Measurements from ENCODE around the gene SPDYE3.
"Not testable (repeated sequence)": the region's sequence is repeated elsewhere in the genome, so short reads cannot be mapped to it uniquely, and the experiment has no call there.

The SPDYE3 gene, protein sequence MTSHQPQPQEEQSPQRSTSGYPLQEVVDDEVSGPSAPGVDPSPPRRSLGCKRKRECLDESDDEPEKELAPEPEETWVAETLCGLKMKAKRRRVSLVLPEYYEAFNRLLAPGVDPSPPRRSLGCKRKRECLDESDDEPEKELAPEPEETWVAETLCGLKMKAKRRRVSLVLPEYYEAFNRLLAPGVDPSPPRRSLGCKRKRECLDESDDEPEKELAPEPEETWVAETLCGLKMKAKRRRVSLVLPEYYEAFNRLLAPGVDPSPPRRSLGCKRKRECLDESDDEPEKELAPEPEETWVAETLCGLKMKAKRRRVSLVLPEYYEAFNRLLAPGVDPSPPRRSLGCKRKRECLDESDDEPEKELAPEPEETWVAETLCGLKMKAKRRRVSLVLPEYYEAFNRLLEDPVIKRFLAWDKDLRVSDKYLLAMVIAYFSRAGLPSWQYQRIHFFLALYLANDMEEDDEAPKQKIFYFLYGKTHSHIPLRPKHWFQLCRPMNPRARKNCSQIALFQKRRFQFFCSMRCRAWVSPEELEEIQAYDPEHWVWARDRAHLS

DNA sequence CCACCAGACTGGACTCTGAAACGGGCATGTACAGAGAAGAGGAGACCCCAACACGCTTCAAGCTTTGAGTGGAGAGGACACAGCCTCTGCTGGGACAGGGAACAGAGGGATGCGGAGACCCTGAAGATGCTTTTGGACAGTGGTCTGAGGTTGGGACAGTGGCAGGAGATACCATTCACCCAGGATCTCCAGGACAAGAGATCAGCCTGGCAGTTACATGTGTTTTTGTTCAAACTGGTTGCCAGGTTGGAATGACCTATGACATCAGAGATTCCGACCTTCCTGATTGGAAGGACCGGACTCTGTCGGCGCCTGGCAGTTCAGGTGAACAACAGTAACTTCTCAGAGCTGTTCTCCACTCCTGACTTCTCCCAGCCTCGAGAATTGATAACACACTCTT is at the start of gene SPDYE3:
SPDYE3 (plus strand) TSS at position 301 of the 400 bp plus-strand sequence. CDS start 184 bp downstream, outside the sequence.
- H3K4me3 ChIP-seq (replicated peaks; ENCODE audit: low read depth, low read length); DNase-seq (ENCODE audit: low read depth): not testable (repeated sequence)

GRCh38 chr7:100259984-100260383 is 47.5 kb upstream of the SPDYE3 start:
- not testable (repeated sequence) for DNase-seq (ENCODE audit: low read depth); H3K4me3 ChIP-seq (replicated peaks; ENCODE audit: low read depth, low read length)

GRCh38 chr7:100262896-100263295 is 44.6 kb upstream of the SPDYE3 start:
- DNase-seq (ENCODE audit: low read depth); H3K4me3 ChIP-seq (replicated peaks; ENCODE audit: low read depth, low read length): not testable (repeated sequence)

DNA sequence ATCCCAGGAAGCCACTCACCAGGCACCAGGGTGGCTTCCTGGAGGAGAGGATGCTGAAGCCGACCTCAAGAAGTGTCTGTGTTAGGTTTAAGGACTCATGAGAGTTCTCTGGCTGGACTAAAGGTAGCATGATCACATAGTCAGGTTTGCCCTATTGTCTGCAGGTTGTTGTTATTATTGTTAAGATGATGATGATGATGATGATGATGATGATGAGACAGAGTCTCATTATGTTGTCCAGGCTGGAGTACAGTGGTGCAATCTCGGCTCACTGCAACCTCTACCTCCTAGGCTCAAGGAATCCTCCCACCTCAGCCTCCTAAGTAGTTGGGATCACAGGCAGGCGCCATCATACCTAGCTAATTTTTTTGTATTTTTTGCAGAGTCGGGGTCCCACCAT is 43.3 kb upstream of the SPDYE3 start:
- DNase-seq (ENCODE audit: low read depth); H3K4me3 ChIP-seq (replicated peaks; ENCODE audit: low read depth, low read length): not testable (repeated sequence)

GRCh38 chr7:100264669-100265165 is 42.8 kb upstream of the SPDYE3 start:
- not testable (repeated sequence) for H3K4me3 ChIP-seq (replicated peaks; ENCODE audit: low read depth, low read length); DNase-seq (ENCODE audit: low read depth)

DNA sequence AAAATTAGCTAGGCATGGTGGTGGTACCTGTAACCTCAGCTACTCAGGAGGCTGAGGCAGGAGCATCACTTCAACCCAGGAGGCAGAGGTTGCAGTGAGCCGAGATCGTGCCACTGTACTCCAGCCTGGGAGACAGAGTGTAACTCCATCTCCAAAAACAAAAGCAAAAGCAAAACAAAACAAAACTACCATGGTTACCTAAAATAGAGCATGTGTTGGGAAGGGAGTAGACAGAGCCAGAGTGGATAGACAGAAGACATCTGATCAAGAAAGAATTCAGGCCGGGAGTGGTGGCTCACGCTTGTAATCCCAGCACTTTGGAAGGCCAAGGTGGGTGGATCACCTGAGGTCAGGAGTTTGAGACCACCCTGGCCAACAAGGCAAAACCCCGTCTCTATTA is 41.7 kb upstream of the SPDYE3 start:
- H3K4me3 ChIP-seq (replicated peaks; ENCODE audit: low read depth, low read length); DNase-seq (ENCODE audit: low read depth): not testable (repeated sequence)

DNA sequence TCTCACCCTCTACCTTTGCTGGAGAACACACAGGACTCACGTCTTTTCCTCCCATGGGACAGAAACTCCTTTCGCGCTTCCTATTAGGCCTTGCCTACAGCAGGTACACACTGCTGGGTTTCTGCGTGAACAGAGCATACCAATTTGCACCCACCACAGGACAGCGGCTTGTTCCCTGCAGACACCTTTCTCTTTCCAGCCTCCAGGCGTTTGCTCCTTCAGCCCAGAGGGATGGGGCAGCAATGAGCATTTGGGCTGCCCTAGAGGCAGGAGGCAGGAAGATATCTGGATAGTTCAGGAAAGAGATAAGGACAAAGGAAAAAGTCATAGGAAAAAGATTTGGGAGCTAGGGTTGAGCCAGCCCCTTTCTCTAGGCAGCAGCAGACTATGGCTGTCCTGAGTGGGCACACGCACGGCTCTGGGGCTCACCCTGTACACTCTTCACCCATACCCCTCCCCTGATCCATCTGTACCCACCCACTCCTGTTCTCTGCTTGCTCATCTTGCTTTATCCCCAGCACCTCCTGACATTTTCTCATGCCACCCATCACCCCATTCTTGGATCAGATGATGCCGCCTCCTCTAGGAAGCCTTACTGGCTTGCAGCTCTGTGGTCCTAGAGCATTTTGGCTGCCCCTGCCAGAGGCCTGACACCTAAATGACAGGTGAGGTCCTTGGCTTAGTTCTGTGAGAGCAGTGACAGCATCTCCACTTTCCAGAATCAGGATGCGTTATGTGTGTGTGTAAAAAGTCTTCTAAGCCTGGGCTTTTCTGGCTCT is 40.7 kb upstream of the SPDYE3 start:
- no peak for TF ChIP-seq CTCF (IDR thresholded peaks at IDR 0.05; ENCODE audit: low read length, missing control alignments)
- DNase-seq (ENCODE audit: low read depth): no peak

DNA sequence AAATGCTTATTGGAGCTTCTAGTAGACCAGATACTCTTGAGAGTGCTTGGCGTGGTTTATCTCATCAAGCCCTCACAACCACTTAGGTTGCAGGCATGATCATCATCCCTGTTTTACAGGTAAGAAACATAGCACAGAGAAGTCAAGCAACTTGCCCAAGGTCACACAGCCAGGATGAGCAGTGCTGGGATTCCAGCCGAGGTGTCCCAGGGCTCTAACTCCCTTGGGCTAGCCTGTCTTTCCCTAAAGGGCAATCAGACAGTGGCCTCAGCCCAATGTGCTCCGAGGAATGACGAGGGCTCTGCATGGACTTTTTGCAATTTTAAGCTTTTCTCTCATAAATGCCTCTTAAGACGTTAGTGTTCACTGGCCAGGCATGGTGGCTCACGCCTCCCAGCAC is 39.9 kb upstream of the SPDYE3 start:
- TF ChIP-seq CTCF (IDR thresholded peaks at IDR 0.05; ENCODE audit: low read length, missing control alignments): no peak
- no peak overlapping the region for H3K4me3 ChIP-seq (replicated peaks; ENCODE audit: low read depth, low read length)
- DNase-seq (ENCODE audit: low read depth): no peak

More for the DNA sequence above, 40.7 kb upstream of the SPDYE3 start:
- H3K4me3 ChIP-seq (replicated peaks; ENCODE audit: low read depth, low read length): no peak overlapping the region

- not testable (repeated sequence) for DNase-seq (ENCODE audit: low read depth); H3K4me3 ChIP-seq (replicated peaks; ENCODE audit: low read depth, low read length)
Observed at GRCh38 chr7:100268882-100269281, 38.6 kb upstream of the SPDYE3 start.

DNA sequence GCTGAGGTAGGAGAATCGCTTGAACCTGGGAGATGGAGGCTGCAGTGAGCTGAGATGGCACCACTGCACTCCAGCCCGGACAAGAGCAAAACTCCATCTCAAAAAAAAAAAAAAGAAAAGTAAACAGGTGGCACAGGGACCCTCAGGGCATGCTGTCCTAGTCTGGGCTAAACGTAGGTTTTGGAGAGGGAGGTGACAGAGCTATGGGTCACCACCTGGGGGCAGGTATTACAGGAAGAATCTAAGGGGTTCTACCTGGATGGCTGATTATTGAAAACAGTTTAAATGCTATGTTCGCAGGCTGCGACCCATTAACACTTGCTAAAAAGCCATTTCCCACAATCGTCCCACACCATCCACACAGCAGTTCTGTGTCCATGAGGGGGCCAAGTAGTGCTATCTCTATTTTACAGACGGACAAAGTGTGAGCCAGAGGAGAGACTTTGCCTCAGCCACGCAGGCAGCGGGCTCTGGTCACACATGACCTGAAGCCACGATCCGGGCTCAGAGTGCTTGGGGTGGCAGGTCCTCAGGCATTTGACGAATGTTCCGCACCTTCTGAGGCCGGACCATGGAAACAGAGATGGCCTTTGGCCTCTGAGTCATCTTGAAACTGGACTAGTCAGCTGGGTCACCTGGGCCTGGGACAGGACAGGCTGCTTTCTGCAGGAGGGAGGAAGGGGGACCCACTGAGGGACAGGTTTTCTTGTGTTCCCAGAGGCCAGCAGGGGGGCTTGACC is 38.0 kb upstream of the SPDYE3 start:
- H3K4me3 ChIP-seq (replicated peaks; ENCODE audit: low read depth, low read length); DNase-seq (ENCODE audit: low read depth): not testable (repeated sequence)

- peak; percentile 28 for DNase-seq (ENCODE audit: low read depth)
- H3K4me3 ChIP-seq (replicated peaks; ENCODE audit: low read depth, low read length): peak overlapping the region; percentile 63
Observed at GRCh38 chr7:100270046-100270918, 37.2 kb upstream of the SPDYE3 start.

GRCh38 chr7:100270941-100271593 is 36.4 kb upstream of the SPDYE3 start:
- peak; percentile 21 for DNase-seq (ENCODE audit: low read depth)
- peak overlapping the region; percentile 63 for H3K4me3 ChIP-seq (replicated peaks; ENCODE audit: low read depth, low read length)
